Fibroblast of the aortic adventitia (primary cell): ENCODE results near the gene SNCAIP. TPM values are rescaled to one million over a fixed set of nuclear protein-coding genes. Genes with fewer than 3 reads are reported as not detected.

Experiments
- DNase-seq: peaks from one replicate; pipeline ENCODE4 v3.0.0-alpha.2; 2010; ENCODE audit warnings: low read depth
- H3K4me3 ChIP-seq: 2 replicates; pipeline ENCODE4 v1.5.1; 2011; ENCODE audit warnings: low read depth, mild to moderate bottlenecking, control low read depth, low read length, moderate library complexity
- total RNA-seq: library from RNA; depleted of rRNA; stranded (reverse); fragments of >200 nt; gene quantifications from 2 replicates; pipeline ENCODE4 v1.2.3, GENCODE V29; 2012; ENCODE audit warnings: low replicate concordance
- TF ChIP-seq, protein P1 (sequence below): IDR thresholded peaks from 2 replicates; pipeline ENCODE4 v1.5.1; 2011; ENCODE audit warnings: mild to moderate bottlenecking, low read length, control low read depth, inconsistent platforms; ENCODE audit not compliant: insufficient read depth

Gene SNCAIP
- total RNA-seq, 1 donor: 0.18 TPM

DNA sequence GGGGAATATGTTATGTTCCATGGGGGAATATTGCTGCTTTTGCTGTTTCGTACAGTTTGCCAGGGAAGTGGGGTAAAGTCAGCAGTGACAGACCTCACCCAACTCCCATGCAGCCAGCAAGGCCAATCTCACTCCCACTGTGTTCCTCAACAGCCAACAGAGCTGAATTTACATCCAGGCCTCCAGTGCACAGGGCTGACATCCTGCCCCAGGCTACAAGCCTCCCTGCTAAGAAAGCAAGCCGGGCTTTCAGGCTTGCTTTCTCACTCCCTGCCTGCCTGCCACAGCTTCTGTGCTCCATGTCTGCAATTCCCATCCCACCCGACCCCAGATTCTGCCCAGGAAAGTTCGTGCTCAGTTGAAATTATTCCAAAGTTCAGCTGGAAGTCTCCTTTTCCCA, 25.5 kb upstream of the SNCAIP start:
- DNase-seq: no peak
- H3K4me3 ChIP-seq: no peak overlapping the region
- TF ChIP-seq, protein P1, sequence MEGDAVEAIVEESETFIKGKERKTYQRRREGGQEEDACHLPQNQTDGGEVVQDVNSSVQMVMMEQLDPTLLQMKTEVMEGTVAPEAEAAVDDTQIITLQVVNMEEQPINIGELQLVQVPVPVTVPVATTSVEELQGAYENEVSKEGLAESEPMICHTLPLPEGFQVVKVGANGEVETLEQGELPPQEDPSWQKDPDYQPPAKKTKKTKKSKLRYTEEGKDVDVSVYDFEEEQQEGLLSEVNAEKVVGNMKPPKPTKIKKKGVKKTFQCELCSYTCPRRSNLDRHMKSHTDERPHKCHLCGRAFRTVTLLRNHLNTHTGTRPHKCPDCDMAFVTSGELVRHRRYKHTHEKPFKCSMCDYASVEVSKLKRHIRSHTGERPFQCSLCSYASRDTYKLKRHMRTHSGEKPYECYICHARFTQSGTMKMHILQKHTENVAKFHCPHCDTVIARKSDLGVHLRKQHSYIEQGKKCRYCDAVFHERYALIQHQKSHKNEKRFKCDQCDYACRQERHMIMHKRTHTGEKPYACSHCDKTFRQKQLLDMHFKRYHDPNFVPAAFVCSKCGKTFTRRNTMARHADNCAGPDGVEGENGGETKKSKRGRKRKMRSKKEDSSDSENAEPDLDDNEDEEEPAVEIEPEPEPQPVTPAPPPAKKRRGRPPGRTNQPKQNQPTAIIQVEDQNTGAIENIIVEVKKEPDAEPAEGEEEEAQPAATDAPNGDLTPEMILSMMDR: no peak

DNA sequence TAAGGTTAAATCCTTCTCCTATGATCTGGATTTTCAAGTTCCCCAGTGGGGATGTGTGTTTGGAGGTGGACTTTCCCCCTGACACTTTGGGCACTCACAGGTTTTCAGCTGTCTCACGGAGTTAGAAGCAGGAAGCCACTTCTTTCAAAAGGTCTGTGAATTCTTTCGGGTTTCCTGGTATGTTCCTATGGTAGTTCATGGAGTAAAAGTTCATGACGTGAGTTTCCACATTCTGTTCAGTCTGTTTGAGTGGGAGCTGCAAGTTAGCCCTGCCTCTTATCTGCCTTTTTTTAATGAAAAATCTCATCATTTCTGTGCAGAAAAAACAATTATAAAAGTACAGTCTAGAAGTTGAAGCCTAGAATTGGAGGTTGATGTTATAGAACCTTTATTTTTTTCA, 24.9 kb upstream of the SNCAIP start:
- no peak overlapping the region for H3K4me3 ChIP-seq
- DNase-seq: no peak
- TF ChIP-seq, protein P1: no peak

DNA sequence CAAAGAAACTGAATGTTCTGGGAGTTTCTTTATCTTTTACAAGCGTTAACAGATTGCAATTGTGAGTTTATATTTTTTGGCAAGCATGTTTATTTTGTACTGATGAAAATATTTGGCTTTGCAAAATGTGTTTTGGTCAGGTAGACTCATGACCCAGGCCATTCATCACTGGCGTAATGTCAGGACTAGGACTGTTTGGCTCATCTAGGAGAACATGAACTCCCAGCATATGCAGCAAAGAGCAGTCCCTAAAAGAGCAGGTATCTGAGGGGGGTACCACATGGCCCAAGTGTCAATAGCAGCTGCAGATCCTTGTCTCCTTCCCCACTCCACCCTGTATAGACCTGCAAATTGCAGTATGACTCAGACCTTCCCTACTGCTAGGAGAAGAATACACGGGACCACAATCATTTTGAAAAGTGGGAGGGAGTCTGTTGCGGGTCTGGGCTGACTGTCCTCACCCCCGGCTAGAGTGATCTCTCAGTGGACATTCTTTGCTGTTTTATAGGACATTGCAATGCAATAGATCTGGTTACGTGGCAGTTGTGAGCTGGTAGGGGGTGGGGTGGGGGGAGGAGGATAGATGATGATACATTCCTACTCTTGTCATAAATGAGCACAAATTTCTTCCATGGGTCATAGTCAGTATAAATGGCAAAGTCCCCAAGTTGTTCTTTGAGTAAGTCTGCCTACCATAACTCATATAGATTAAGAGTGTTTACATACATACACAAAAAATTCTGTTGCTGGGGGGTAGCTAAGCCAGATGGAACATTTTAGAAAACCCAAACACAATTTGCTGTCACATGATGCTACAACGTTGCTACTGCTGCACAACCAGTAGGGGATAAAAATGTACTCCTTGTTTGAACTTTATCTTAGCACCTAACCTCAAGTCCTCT, 20.8 kb upstream of the SNCAIP start:
- no peak for DNase-seq
- no peak overlapping the region for H3K4me3 ChIP-seq
- TF ChIP-seq, protein P1: no peak

DNA sequence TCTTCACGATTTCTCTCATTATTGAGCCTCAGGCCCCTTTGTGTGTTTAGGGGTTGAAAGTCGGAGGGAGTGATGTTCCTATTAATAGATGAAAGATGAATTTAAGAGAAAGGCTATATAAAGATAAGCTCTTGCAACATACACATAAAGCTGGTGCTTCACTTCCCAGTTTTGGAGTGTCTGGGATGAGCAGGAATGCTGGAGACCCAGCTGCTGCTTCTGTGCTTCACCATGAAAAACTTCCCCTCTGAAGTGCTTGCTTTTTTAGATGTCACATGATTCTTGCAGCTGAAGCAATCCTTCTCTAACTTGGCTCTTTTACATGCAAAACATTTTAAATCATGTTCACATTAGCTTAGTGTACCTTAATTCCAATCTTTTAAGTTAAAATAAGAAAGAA, 19.7 kb upstream of the SNCAIP start:
- DNase-seq: peak; percentile 3
- TF ChIP-seq, protein P1: no peak

DNA sequence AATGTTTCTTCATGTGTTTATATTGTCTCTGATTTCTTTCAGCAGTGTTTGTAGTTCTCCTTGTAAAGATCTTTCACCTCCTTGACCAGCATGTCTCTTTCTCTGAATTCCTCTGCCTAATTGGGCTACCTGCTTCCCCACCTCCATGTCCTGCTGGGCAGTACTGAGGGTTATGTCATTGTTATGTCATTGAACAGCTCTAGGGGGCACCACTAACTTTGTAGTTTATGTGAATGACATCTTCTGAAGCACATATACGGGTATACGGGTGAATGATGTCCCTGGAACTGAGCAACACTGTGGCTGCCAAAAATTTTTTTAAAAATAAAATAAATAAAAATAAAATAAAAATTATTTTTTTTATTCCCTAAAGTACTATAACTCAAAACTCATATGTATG, 16.9 kb upstream of the SNCAIP start:
- TF ChIP-seq, protein P1: peak; percentile 9
- H3K4me3 ChIP-seq: no peak overlapping the region
- DNase-seq: no peak

More for the DNA sequence above, 19.7 kb upstream of the SNCAIP start:
- no peak overlapping the region for H3K4me3 ChIP-seq

DNA sequence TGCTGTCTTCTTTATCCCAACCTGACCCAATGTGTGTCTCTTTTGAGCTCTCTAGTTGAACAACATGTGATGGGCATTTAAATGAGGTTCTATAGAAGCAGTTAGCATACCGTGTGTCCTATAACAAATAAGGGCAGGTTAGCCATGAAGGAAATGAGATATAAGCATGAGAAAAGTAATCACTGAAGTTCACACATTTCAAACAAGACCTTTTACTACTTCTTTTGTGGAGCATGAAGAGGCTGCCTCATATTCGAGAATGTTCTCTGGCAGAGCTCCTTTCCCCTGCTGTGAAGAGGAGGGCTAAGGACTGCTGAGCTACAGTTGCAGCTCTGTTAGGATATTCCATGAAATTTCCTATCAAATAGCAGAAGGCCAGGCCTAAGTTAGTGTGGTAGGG, 15.2 kb upstream of the SNCAIP start:
- TF ChIP-seq, protein P1: no peak
- H3K4me3 ChIP-seq: no peak overlapping the region
- DNase-seq: no peak
